GM19240 (cell line): ENCODE results near the gene RAD51D.
"Not testable (repeated sequence)": the region's sequence is repeated elsewhere in the genome, so short reads cannot be mapped to it uniquely, and the experiment has no call there.

Experiments
- DNase-seq: peaks from one replicate; pipeline ENCODE4 v3.0.0; 2011; ENCODE audit warnings: low spot score; ENCODE audit not compliant: insufficient read length

The RAD51D gene

GRCh38 chr17:35119370-35120165 lies at the start of gene RAD51D:
Gene RAD51D, minus strand, starts transcription at chr17:35119860. Its CDS starts 247 bp downstream, at chr17:35119613.
- peak; percentile 77 for DNase-seq

- no peak for DNase-seq
Observed at GRCh38 chr17:35167666-35168065, 48.0 kb upstream of the RAD51D start.

- DNase-seq: no peak
Observed at GRCh38 chr17:35167046-35167445, 47.4 kb upstream of the RAD51D start.

- no peak for DNase-seq
Observed at GRCh38 chr17:35166526-35166925, 46.9 kb upstream of the RAD51D start.

GRCh38 chr17:35164716-35165115 lies 45.1 kb upstream of the RAD51D start:
- no peak for DNase-seq

GRCh38 chr17:35163886-35164285 lies 44.2 kb upstream of the RAD51D start:
- DNase-seq: no peak

- no peak for DNase-seq
Observed at GRCh38 chr17:35162755-35163154, 43.1 kb upstream of the RAD51D start.

GRCh38 chr17:35161281-35161761 lies 41.7 kb upstream of the RAD51D start:
- DNase-seq: no peak

- DNase-seq: no peak
Observed at GRCh38 chr17:35160354-35161201, 40.9 kb upstream of the RAD51D start.

GRCh38 chr17:35159940-35160339 lies 40.3 kb upstream of the RAD51D start:
- DNase-seq: no peak

- DNase-seq: no peak
Observed at GRCh38 chr17:35155246-35155645, 35.6 kb upstream of the RAD51D start.

GRCh38 chr17:35154196-35155165 lies 34.8 kb upstream of the RAD51D start:
- no peak for DNase-seq

GRCh38 chr17:35152421-35153140 lies 32.9 kb upstream of the RAD51D start:
- no peak for DNase-seq

GRCh38 chr17:35151080-35151479 lies 31.4 kb upstream of the RAD51D start:
- DNase-seq: not testable (repeated sequence)

GRCh38 chr17:35149941-35150340 lies 30.3 kb upstream of the RAD51D start:
- no peak for DNase-seq

- no peak for DNase-seq
Observed at GRCh38 chr17:35148144-35148543, 28.5 kb upstream of the RAD51D start.

- no peak for DNase-seq
Observed at GRCh38 chr17:35147375-35147905, 27.8 kb upstream of the RAD51D start, which contains the start of gene UNC45B. Gene UNC45B, plus strand, starts transcription at chr17:35147817. Its CDS starts 447 bp downstream, at chr17:35148264.

GRCh38 chr17:35146214-35146833 lies 26.7 kb upstream of the RAD51D start:
- DNase-seq: no peak

- no peak for DNase-seq
Observed at GRCh38 chr17:35144840-35145239, 25.2 kb upstream of the RAD51D start.

GRCh38 chr17:35142467-35142796 lies 22.8 kb upstream of the RAD51D start:
- no peak for DNase-seq
